GM21360 (cell line): Measurements from ENCODE around the gene KCNC3.

Experiments used
- ATAC-seq: cut with Tn5 transposase; IDR thresholded peaks from one replicate; pipeline ENCODE4 v1.9.1; 2021; ENCODE audit warnings: mild to moderate bottlenecking, moderate library complexity; ENCODE audit not compliant: unreplicated experiment

The KCNC3 gene

GRCh38 chr19:50328224-50328872 is 829 bp downstream of the KCNC3 start:
- no peak for ATAC-seq

- no peak for ATAC-seq
Observed at GRCh38 chr19:50327461-50328223, 1.5 kb downstream of the KCNC3 start.

GRCh38 chr19:50327013-50327412 is 2.2 kb downstream of the KCNC3 start:
- no peak for ATAC-seq

- ATAC-seq: no peak
Observed at GRCh38 chr19:50326101-50326664, 3.0 kb downstream of the KCNC3 start.

- no peak for ATAC-seq
Observed at GRCh38 chr19:50325310-50326100, 3.7 kb downstream of the KCNC3 start.

- ATAC-seq: no peak
Observed at GRCh38 chr19:50324331-50324730, 4.8 kb downstream of the KCNC3 start.

- no peak for ATAC-seq
Observed at GRCh38 chr19:50323782-50324133, 5.4 kb downstream of the KCNC3 start.

- ATAC-seq: no peak
Observed at GRCh38 chr19:50322931-50323781, 6.0 kb downstream of the KCNC3 start.

- no peak for ATAC-seq
Observed at GRCh38 chr19:50322234-50322633, 6.9 kb downstream of the KCNC3 start.

GRCh38 chr19:50321831-50322230 is 7.3 kb downstream of the KCNC3 start:
- no peak for ATAC-seq

GRCh38 chr19:50320596-50320995 is 8.6 kb downstream of the KCNC3 start:
- ATAC-seq: no peak

GRCh38 chr19:50320051-50320450 is 9.1 kb downstream of the KCNC3 start:
- ATAC-seq: no peak

- no peak for ATAC-seq
Observed at GRCh38 chr19:50319156-50319555, 10.0 kb downstream of the KCNC3 start.

- ATAC-seq: no peak
Observed at GRCh38 chr19:50318438-50318837, 10.7 kb downstream of the KCNC3 start.

GRCh38 chr19:50317115-50317514 is 12.1 kb downstream of the KCNC3 start:
- no peak for ATAC-seq

- ATAC-seq: no peak
Observed at GRCh38 chr19:50315773-50316448, 13.3 kb downstream of the KCNC3 start.

- no peak for ATAC-seq
Observed at GRCh38 chr19:50314724-50315708, 14.2 kb downstream of the KCNC3 start.

GRCh38 chr19:50313812-50314536 is 15.2 kb downstream of the KCNC3 start:
- ATAC-seq: no peak
